Mesendoderm (in vitro differentiated cells): ENCODE data around the gene C10orf120.
A peak's percentile ranks its signal among the peaks of the same experiment; 100 is the strongest.

Experiments used
- DNase-seq: peaks from one replicate; pipeline ENCODE4 v3.0.0; 2013
- H2AK5ac ChIP-seq: 2 replicates; pipeline ENCODE4 v1.6.1; 2013; ENCODE audit warnings: low read length, inconsistent platforms
- H2BK120ac ChIP-seq: 2 replicates; pipeline ENCODE4 v1.6.1; 2013; ENCODE audit warnings: low read depth, mild to moderate bottlenecking, low read length, moderate library complexity, mixed read lengths
- H2BK15ac ChIP-seq: replicated peaks from 2 replicates; pipeline ENCODE4 v1.6.1; 2013; ENCODE audit warnings: low read depth, mild to moderate bottlenecking, moderate library complexity
- H2BK5ac ChIP-seq: 2 replicates; pipeline ENCODE4 v1.6.1; 2013; ENCODE audit warnings: low read length, inconsistent platforms
- H3K18ac ChIP-seq: 2 replicates; pipeline ENCODE4 v1.6.1; 2013; ENCODE audit warnings: mild to moderate bottlenecking, low read length, mixed read lengths
- H3K23ac ChIP-seq: one replicate; pipeline ENCODE4 v1.6.1; 2013; ENCODE audit warnings: low read length
- H3K27ac ChIP-seq: 2 replicates; pipeline ENCODE4 v1.5.1; 2013; ENCODE audit warnings: low read depth, mild to moderate bottlenecking, inconsistent platforms, low read length, moderate library complexity
- H3K27me3 ChIP-seq: 2 replicates; pipeline ENCODE4 v1.6.1; 2013; ENCODE audit warnings: low read length, control low read depth, mild to moderate bottlenecking, inconsistent platforms; ENCODE audit not compliant: insufficient read depth, poor library complexity
- H3K36me3 ChIP-seq: 2 replicates; pipeline ENCODE4 v1.6.1; 2013; ENCODE audit warnings: low read length, inconsistent platforms; ENCODE audit not compliant: control insufficient read depth, insufficient read depth
- H3K4ac ChIP-seq: one replicate; pipeline ENCODE4 v1.6.1; 2013; ENCODE audit warnings: low read depth, mild to moderate bottlenecking, low read length, moderate library complexity
- H3K4me1 ChIP-seq: 2 replicates; pipeline ENCODE4 v1.6.1; 2013; ENCODE audit warnings: low read depth, low read length, inconsistent platforms; ENCODE audit not compliant: control insufficient read depth
- H3K4me2 ChIP-seq: 2 replicates; pipeline ENCODE4 v1.6.1; 2013; ENCODE audit warnings: low read length
- H3K4me3 ChIP-seq: 2 replicates; pipeline ENCODE4 v1.5.1; 2013; ENCODE audit warnings: mild to moderate bottlenecking, low read length
- H3K56ac ChIP-seq: one replicate; pipeline ENCODE4 v1.6.1; 2013; ENCODE audit warnings: low read length
- H3K79me1 ChIP-seq: 2 replicates; pipeline ENCODE4 v1.6.1; 2013; ENCODE audit warnings: low read length, inconsistent platforms
- H3K79me2 ChIP-seq: 2 replicates; pipeline ENCODE4 v1.6.1; 2013; ENCODE audit warnings: mild to moderate bottlenecking, low read length; ENCODE audit not compliant: control insufficient read depth, insufficient read depth
- H3K9ac ChIP-seq: 2 replicates; pipeline ENCODE4 v1.6.1; 2013; ENCODE audit warnings: low read length, inconsistent platforms
- H4K5ac ChIP-seq: one replicate; pipeline ENCODE4 v1.6.1; 2013; ENCODE audit warnings: low read length
- H4K8ac ChIP-seq: one replicate; pipeline ENCODE4 v1.6.1; 2013; ENCODE audit warnings: low read depth, mild to moderate bottlenecking, control low read depth, low read length, moderate library complexity
- WGBS: extraction: QIAGEN DNeasy Blood & Tissue Kit; methylation state at CpG from one replicate; pipeline ENCODE4 v1.1.7; 2013; ENCODE audit warnings: low lambda C conversion rate, missing lambda C conversion rate; ENCODE audit not compliant: insufficient coverage; ENCODE audit errors: extremely low coverage; 5-methylcytosine and 5-hydroxymethylcytosine counted together

Gene C10orf120

GRCh38 chr10:122665329-122665860 is 34.3 kb downstream of the C10orf120 start:
- Histone ChIP-seq H3K23ac (no peak overlapping the region), H3K79me1 (no peaks in the 10 kb centered on the region), H4K8ac (no peak overlapping the region), H3K4me3 (no peak overlapping the region), H3K9ac (no peak overlapping the region), H4K5ac (no peak overlapping the region), H3K79me2 (no peaks in the 10 kb centered on the region), H3K4ac (no peak overlapping the region), H2BK15ac (no peak overlapping the region), H3K27me3 (no peaks in the 10 kb centered on the region), H3K56ac (no peak overlapping the region), H2BK5ac (no peak overlapping the region), H3K4me2 (no peak overlapping the region), H3K36me3 (no peaks in the 10 kb centered on the region), H3K27ac (no peak overlapping the region), H3K4me1 (no peaks in the 10 kb centered on the region), H2AK5ac (no peak overlapping the region), H3K18ac (no peak overlapping the region), H2BK120ac (no peak overlapping the region)
- DNase-seq = peak; percentile 13
- no CpG with 5 or more reads among the region's 7 CpGs for WGBS

- Histone ChIP-seq H3K4ac (no peak overlapping the region), H4K8ac (no peak overlapping the region), H3K18ac (no peak overlapping the region), H3K56ac (no peak overlapping the region), H3K27me3 (no peaks in the 10 kb centered on the region), H3K4me2 (no peak overlapping the region), H2BK120ac (no peak overlapping the region), H3K79me1 (no peaks in the 10 kb centered on the region), H3K4me1 (no peaks in the 10 kb centered on the region), H2BK15ac (no peak overlapping the region), H2AK5ac (no peak overlapping the region), H3K27ac (no peak overlapping the region), H2BK5ac (no peak overlapping the region), H3K79me2 (no peaks in the 10 kb centered on the region), H3K23ac (no peak overlapping the region), H3K9ac (no peak overlapping the region), H3K4me3 (no peak overlapping the region), H4K5ac (no peak overlapping the region), H3K36me3 (no peaks in the 10 kb centered on the region)
- WGBS = no CpG with 5 or more reads among the region's 8 CpGs
- no peak for DNase-seq
Measured at GRCh38 chr10:122664501-122664900, 35.1 kb downstream of the C10orf120 start.

GRCh38 chr10:122663516-122664130 is 36.0 kb downstream of the C10orf120 start:
- Histone ChIP-seq H3K27me3 (no peaks in the 10 kb centered on the region), H3K4me1 (no peaks in the 10 kb centered on the region), H4K5ac (no peak overlapping the region), H3K27ac (no peak overlapping the region), H3K4me2 (no peak overlapping the region), H2AK5ac (no peak overlapping the region), H3K36me3 (no peaks in the 10 kb centered on the region), H3K56ac (no peak overlapping the region), H2BK15ac (no peak overlapping the region), H3K18ac (no peak overlapping the region), H3K79me2 (no peaks in the 10 kb centered on the region), H3K9ac (no peak overlapping the region), H3K4me3 (no peak overlapping the region), H3K4ac (no peak overlapping the region), H3K23ac (no peak overlapping the region), H4K8ac (no peak overlapping the region), H2BK5ac (no peak overlapping the region), H3K79me1 (no peaks in the 10 kb centered on the region), H2BK120ac (no peak overlapping the region)
- WGBS = no CpG with 5 or more reads among the region's 5 CpGs
- DNase-seq = no peak

GRCh38 chr10:122662231-122662630 is 37.4 kb downstream of the C10orf120 start:
- no peaks in the 10 kb centered on the region for H3K79me1 ChIP-seq
- H2BK5ac ChIP-seq = no peak overlapping the region
- H4K8ac ChIP-seq = no peak overlapping the region
- H3K23ac ChIP-seq = no peak overlapping the region
- H2AK5ac ChIP-seq = no peak overlapping the region
- DNase-seq = no peak
- H3K9ac ChIP-seq = no peak overlapping the region
- no peak overlapping the region for H2BK15ac ChIP-seq
- no peaks in the 10 kb centered on the region for H3K4me1 ChIP-seq
- H3K27me3 ChIP-seq = no peaks in the 10 kb centered on the region
- no peak overlapping the region for H3K4me3 ChIP-seq
- H3K56ac ChIP-seq = no peak overlapping the region
- no peaks in the 10 kb centered on the region for H3K36me3 ChIP-seq
- no CpG with 5 or more reads among the region's 6 CpGs for WGBS
- no peak overlapping the region for H4K5ac ChIP-seq
- H3K79me2 ChIP-seq = no peaks in the 10 kb centered on the region
- H3K27ac ChIP-seq = no peak overlapping the region
- no peak overlapping the region for H2BK120ac ChIP-seq
- H3K4me2 ChIP-seq = no peak overlapping the region
- no peak overlapping the region for H3K18ac ChIP-seq
- H3K4ac ChIP-seq = no peak overlapping the region

- no peak overlapping the region for H3K56ac ChIP-seq
- no peak overlapping the region for H3K4ac ChIP-seq
- no peaks in the 10 kb centered on the region for H3K36me3 ChIP-seq
- H3K27ac ChIP-seq = no peak overlapping the region
- no peak overlapping the region for H3K18ac ChIP-seq
- H3K4me1 ChIP-seq = no peaks in the 10 kb centered on the region
- WGBS = no CpG with 5 or more reads among the region's 6 CpGs
- H4K8ac ChIP-seq = no peak overlapping the region
- H2BK120ac ChIP-seq = no peak overlapping the region
- H3K79me1 ChIP-seq = no peaks in the 10 kb centered on the region
- no peaks in the 10 kb centered on the region for H3K27me3 ChIP-seq
- H2BK5ac ChIP-seq = no peak overlapping the region
- no peak overlapping the region for H3K23ac ChIP-seq
- no peak overlapping the region for H4K5ac ChIP-seq
- H3K9ac ChIP-seq = no peak overlapping the region
- no peak overlapping the region for H2BK15ac ChIP-seq
- H2AK5ac ChIP-seq = no peak overlapping the region
- H3K79me2 ChIP-seq = no peaks in the 10 kb centered on the region
- DNase-seq = no peak
- H3K4me2 ChIP-seq = no peak overlapping the region
- no peak overlapping the region for H3K4me3 ChIP-seq
Measured at GRCh38 chr10:122660696-122661095, 39.0 kb downstream of the C10orf120 start.

- Histone ChIP-seq H4K5ac (no peak overlapping the region), H3K79me1 (no peaks in the 10 kb centered on the region), H2BK120ac (no peak overlapping the region), H4K8ac (no peak overlapping the region), H3K27ac (no peak overlapping the region), H3K27me3 (no peaks in the 10 kb centered on the region), H3K4ac (no peak overlapping the region), H3K79me2 (no peaks in the 10 kb centered on the region), H3K56ac (no peak overlapping the region), H2BK5ac (no peak overlapping the region), H3K23ac (no peak overlapping the region), H3K18ac (no peak overlapping the region), H2BK15ac (no peak overlapping the region), H2AK5ac (no peak overlapping the region), H3K4me1 (no peaks in the 10 kb centered on the region), H3K36me3 (no peaks in the 10 kb centered on the region), H3K4me2 (no peak overlapping the region), H3K4me3 (no peak overlapping the region), H3K9ac (no peak overlapping the region)
- WGBS = no CpG with 5 or more reads among the region's 7 CpGs
- DNase-seq = no peak
Measured at GRCh38 chr10:122659651-122660050, 40.0 kb downstream of the C10orf120 start.
